ENCODE measurements around the gene RALY. TPM values are rescaled to one million over a fixed set of nuclear protein-coding genes. Genes with fewer than 3 reads are reported as not detected.

The RALY gene
- total RNA-seq, 4 donors from 2014 or later: 23.2 to 101 (median 87.5) TPM

DNA sequence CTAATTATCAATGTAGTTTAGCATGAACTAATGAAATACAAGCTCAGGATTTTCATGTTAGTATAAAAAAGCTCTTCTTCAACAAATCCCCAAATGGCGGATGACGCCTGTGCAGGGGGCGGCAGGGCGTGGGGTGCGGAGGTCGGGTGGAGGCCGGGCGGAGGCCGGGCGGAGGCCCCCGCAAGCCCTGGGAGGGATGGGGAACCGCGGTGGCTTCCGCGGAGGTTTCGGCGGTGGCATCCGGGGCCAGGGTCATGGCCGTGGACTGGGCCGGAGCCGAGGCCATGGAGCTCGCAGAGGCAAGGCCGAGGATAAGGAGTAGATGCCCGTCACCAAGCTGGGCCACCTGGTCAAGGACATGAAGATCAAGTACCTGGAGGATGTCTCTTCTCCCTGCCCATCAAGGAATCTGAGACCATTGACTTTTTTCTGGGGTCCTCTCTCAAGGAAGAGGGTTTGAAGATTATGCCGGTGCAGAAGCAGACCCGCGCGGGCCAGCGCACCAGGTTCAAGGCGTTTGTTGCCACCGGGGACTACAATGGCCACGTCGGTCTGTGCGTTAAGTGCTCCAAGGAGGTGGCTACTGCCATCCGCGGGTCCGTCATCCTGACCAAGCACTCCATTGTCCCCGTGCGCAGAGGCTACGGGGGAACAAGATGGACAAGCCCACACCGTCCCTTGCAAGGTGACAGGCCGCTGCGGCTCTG lies 128.7 kb downstream of the RALY start:
- H3K9me3 ChIP-seq: no peaks in the 10 kb centered on the region
- no peaks in the 10 kb centered on the region for H3K27me3 ChIP-seq
- no peak for TF ChIP-seq POLR2A (IDR thresholded peaks at IDR 0.05)
- TF ChIP-seq, protein P1, sequence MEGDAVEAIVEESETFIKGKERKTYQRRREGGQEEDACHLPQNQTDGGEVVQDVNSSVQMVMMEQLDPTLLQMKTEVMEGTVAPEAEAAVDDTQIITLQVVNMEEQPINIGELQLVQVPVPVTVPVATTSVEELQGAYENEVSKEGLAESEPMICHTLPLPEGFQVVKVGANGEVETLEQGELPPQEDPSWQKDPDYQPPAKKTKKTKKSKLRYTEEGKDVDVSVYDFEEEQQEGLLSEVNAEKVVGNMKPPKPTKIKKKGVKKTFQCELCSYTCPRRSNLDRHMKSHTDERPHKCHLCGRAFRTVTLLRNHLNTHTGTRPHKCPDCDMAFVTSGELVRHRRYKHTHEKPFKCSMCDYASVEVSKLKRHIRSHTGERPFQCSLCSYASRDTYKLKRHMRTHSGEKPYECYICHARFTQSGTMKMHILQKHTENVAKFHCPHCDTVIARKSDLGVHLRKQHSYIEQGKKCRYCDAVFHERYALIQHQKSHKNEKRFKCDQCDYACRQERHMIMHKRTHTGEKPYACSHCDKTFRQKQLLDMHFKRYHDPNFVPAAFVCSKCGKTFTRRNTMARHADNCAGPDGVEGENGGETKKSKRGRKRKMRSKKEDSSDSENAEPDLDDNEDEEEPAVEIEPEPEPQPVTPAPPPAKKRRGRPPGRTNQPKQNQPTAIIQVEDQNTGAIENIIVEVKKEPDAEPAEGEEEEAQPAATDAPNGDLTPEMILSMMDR (IDR thresholded peaks at IDR 0.05): no peak
- no peaks in the 10 kb centered on the region for H3K36me3 ChIP-seq
- no peaks in the 10 kb centered on the region for H3K4me1 ChIP-seq
- no peak overlapping the region for H3K4me3 ChIP-seq
- H3K27ac ChIP-seq: no peak overlapping the region
- DNase-seq: no peak
- intact Hi-C loops (cut with DNase I; ENCODE audit: low total_unique reads): no loop called here

- Histone ChIP-seq H3K27ac (no peak overlapping the region), H3K9me3 (no peaks in the 10 kb centered on the region), H3K4me1 (no peaks in the 10 kb centered on the region), H3K4me3 (no peak overlapping the region), H3K36me3 (no peaks in the 10 kb centered on the region), H3K27me3 (no peaks in the 10 kb centered on the region)
- TF ChIP-seq, protein P1 (IDR thresholded peaks at IDR 0.05): no peak
- no peak for TF ChIP-seq POLR2A (IDR thresholded peaks at IDR 0.05)
- intact Hi-C loops (cut with DNase I; ENCODE audit: low total_unique reads): no loop called here
- DNase-seq: no peak
Observed at GRCh38 chr20:34123309-34123708, 129.6 kb downstream of the RALY start.

DNA sequence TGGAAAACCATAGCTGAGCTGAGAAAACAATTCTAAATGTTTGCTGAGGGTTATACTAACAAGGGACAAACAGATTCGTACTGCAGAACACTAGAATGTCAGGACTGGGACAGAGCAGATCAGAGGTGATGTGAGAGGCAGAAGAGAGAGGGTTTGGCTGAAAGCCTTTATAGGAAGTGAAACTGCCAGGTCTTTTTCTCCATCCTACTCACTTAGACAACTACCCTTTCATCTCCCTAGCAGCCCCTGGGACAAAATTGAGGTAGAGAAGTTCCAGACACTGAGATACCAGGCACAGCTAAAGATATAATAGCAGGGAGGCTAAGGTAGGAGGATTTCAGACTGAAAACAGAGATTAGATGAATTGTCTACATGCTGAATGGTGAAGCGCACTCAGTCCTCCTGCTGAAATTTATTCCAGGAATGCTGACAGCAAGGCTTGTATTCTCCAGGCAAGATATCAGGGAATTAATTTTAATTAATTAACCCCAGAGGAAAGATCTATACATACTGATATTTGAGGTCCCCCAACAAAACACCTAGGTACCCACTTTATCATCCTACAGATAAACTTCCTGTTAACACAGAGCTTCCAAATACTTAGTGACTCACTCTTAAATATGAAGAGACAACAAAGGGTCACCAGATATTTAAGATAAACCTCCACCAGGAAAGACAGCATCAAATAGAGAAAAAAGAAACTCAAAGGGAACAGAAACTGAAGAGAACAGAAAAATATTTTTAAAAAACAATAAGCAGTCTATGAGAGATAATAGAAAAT lies 130.9 kb downstream of the RALY start:
- intact Hi-C loops (cut with DNase I; ENCODE audit: low total_unique reads): no loop called here
- H3K4me1 ChIP-seq: no peaks in the 10 kb centered on the region
- no peaks in the 10 kb centered on the region for H3K9me3 ChIP-seq
- no peaks in the 10 kb centered on the region for H3K27me3 ChIP-seq
- TF ChIP-seq POLR2A (IDR thresholded peaks at IDR 0.05): no peak
- TF ChIP-seq, protein P1 (IDR thresholded peaks at IDR 0.05): no peak
- no peak overlapping the region for H3K27ac ChIP-seq
- DNase-seq: no peak
- H3K36me3 ChIP-seq: no peaks in the 10 kb centered on the region
- no peak overlapping the region for H3K4me3 ChIP-seq

- Histone ChIP-seq H3K9me3 (no peaks in the 10 kb centered on the region), H3K4me3 (no peak overlapping the region), H3K4me1 (no peaks in the 10 kb centered on the region), H3K36me3 (no peaks in the 10 kb centered on the region), H3K27ac (no peak overlapping the region), H3K27me3 (no peaks in the 10 kb centered on the region)
- intact Hi-C loops (cut with DNase I; ENCODE audit: low total_unique reads): no loop called here
- no peak for TF ChIP-seq POLR2A (IDR thresholded peaks at IDR 0.05)
- TF ChIP-seq, protein P1 (IDR thresholded peaks at IDR 0.05): no peak
- no peak for DNase-seq
Observed at GRCh38 chr20:34127792-34128191, 134.1 kb downstream of the RALY start.

- no peak overlapping the region for H3K27ac ChIP-seq
- no peak overlapping the region for H3K4me3 ChIP-seq
- peak; percentile 44 to 65 for DNase-seq
- no peaks in the 10 kb centered on the region for H3K9me3 ChIP-seq
- no peaks in the 10 kb centered on the region for H3K4me1 ChIP-seq
- H3K36me3 ChIP-seq: no peaks in the 10 kb centered on the region
- intact Hi-C loops (cut with DNase I; ENCODE audit: low total_unique reads): no loop called here
- no peaks in the 10 kb centered on the region for H3K27me3 ChIP-seq
- TF ChIP-seq, protein P1 (IDR thresholded peaks at IDR 0.05): peak; percentile 82 to 87 (median 84)
- TF ChIP-seq POLR2A (IDR thresholded peaks at IDR 0.05): no peak
Observed at GRCh38 chr20:34129518-34130162, 135.9 kb downstream of the RALY start.

All from uterus (tissue), 4 donors.